T-helper 2 cell treated with Interferon-gamma antibody and Interleukin-4, amounts not matched to agents 100 ng/mL and 5 ng/mL, for 36 hours (primary cell): ENCODE results near the gene PLEKHO1. TPM values are rescaled to one million over a fixed set of nuclear protein-coding genes. Genes with fewer than 3 reads are reported as not detected.
"Not testable (repeated sequence)": the region's sequence is repeated elsewhere in the genome, so short reads cannot be mapped to it uniquely, and the experiment has no call there.

ENCODE experiments used
- intact Hi-C: fragments of 100-400 bp; cut with micrococcal nuclease; formaldehyde crosslinking; loops from one replicate; pipeline ENCODE4 v1.15.1; 2023
- total RNA-seq: library from RNA; stranded (reverse); gene quantifications from 2 replicates; pipeline ENCODE4 v1.2.3, GENCODE V29; 2022

PLEKHO1 gene
- total RNA-seq: 70.0 and 71.3 TPM in 2 replicates

GRCh38 chr1:150149271-150150132, at the start of gene PLEKHO1:
Gene PLEKHO1, plus strand, starts transcription at chr1:150149916. Its CDS starts 342 bp downstream, at chr1:150150258.
- intact Hi-C loops: loop anchor here (1.0 kb wide), 2 partner anchors 43 to 82 kb away; partner anchors contain the start of gene VPS45

- intact Hi-C loops: no loop called here
These were observed 46.7 kb upstream of the PLEKHO1 start for GRCh38 chr1:150102986-150103385.

GRCh38 chr1:150106341-150106740, 43.4 kb upstream of the PLEKHO1 start:
- intact Hi-C loops: loop anchor here (1.0 to 2.0 kb wide), 2 partner anchors 30 to 43 kb away; partner anchors contain the start of gene PLEKHO1

GRCh38 chr1:150109586-150109985, 40.1 kb upstream of the PLEKHO1 start:
- intact Hi-C loops: no loop called here

GRCh38 chr1:150110116-150110515, 39.6 kb upstream of the PLEKHO1 start:
- intact Hi-C loops: no loop called here

GRCh38 chr1:150111670-150112069, 38.0 kb upstream of the PLEKHO1 start:
- intact Hi-C loops: no loop called here

- intact Hi-C loops: no loop called here
These were observed 34.6 kb upstream of the PLEKHO1 start for GRCh38 chr1:150115121-150115520.

GRCh38 chr1:150118716-150119115, 31.0 kb upstream of the PLEKHO1 start:
- intact Hi-C loops: no loop called here

- intact Hi-C loops: no loop called here
These were observed 28.4 kb upstream of the PLEKHO1 start for GRCh38 chr1:150121236-150121862.

- intact Hi-C loops: no loop called here
These were observed 22.9 kb upstream of the PLEKHO1 start for GRCh38 chr1:150126811-150127210.

- intact Hi-C loops: no loop called here
These were observed 22.3 kb upstream of the PLEKHO1 start for GRCh38 chr1:150127464-150127863.

- intact Hi-C loops: no loop called here
These were observed 21.8 kb upstream of the PLEKHO1 start for GRCh38 chr1:150127868-150128267.

- intact Hi-C loops: no loop called here
These were observed 17.3 kb upstream of the PLEKHO1 start for GRCh38 chr1:150132372-150132771.

- intact Hi-C loops: no loop called here
These were observed 15.2 kb upstream of the PLEKHO1 start for GRCh38 chr1:150134537-150134936.

- intact Hi-C loops: not testable (repeated sequence)
These were observed 14.3 kb upstream of the PLEKHO1 start for GRCh38 chr1:150135400-150135799.

- intact Hi-C loops: no loop called here
These were observed 11.7 kb upstream of the PLEKHO1 start for GRCh38 chr1:150138044-150138443.

GRCh38 chr1:150141452-150141851, 8.3 kb upstream of the PLEKHO1 start:
- intact Hi-C loops: no loop called here

GRCh38 chr1:150142083-150142482, 7.6 kb upstream of the PLEKHO1 start:
- intact Hi-C loops: no loop called here

GRCh38 chr1:150144606-150145005, 5.1 kb upstream of the PLEKHO1 start:
- intact Hi-C loops: no loop called here

GRCh38 chr1:150146016-150146415, 3.7 kb upstream of the PLEKHO1 start:
- intact Hi-C loops: not testable (repeated sequence)

- intact Hi-C loops: no loop called here
These were observed 2.7 kb upstream of the PLEKHO1 start for GRCh38 chr1:150146849-150147542.

- intact Hi-C loops: loop anchor here (1.0 kb wide), 2 partner anchors 43 to 82 kb away; partner anchors contain the start of gene VPS45
These were observed 862 bp upstream of the PLEKHO1 start for GRCh38 chr1:150148837-150149270.
